ENCODE results near the gene ATP6V0B. TPM values are rescaled to one million over a fixed set of nuclear protein-coding genes. Genes with fewer than 3 reads are reported as not detected.

ATP6V0B gene
- total RNA-seq, 1 donor from 2014 or later = 123 TPM

GRCh38 chr1:43970502-43970901 is 4.3 kb upstream of the ATP6V0B start:
- no peak overlapping the region for H3K27ac Mint-ChIP-seq (ENCODE audit: unreplicated experiment)
- no peaks in the 10 kb centered on the region for H3K27me3 Mint-ChIP-seq (ENCODE audit: low read depth)
- no peak for TF ChIP-seq CTCF (IDR thresholded peaks at IDR 0.05)

GRCh38 chr1:43970911-43971310 is 3.8 kb upstream of the ATP6V0B start:
- Mint-ChIP-seq H3K27me3 (ENCODE audit: low read depth) (no peaks in the 10 kb centered on the region), H3K36me3 (ENCODE audit: low read depth) (peaks cover 9% of the 10 kb centered on the region), H3K27ac (ENCODE audit: unreplicated experiment) (no peak overlapping the region), H3K4me1 (ENCODE audit: low read depth) (peaks cover 29% of the 10 kb centered on the region), H3K4me3 (ENCODE audit: unreplicated experiment) (peak overlapping the region; percentile 98), H3K9me3 (ENCODE audit: low read depth) (peaks cover 7% of the 10 kb centered on the region)
- TF ChIP-seq CTCF (IDR thresholded peaks at IDR 0.05) = no peak
- DNase-seq (ENCODE audit: low spot score) = no peak

More at GRCh38 chr1:43970502-43970901, 4.3 kb upstream of the ATP6V0B start:
- no peak for DNase-seq (ENCODE audit: low spot score)
- H3K4me3 Mint-ChIP-seq (ENCODE audit: unreplicated experiment) = peak overlapping the region; percentile 98
- peaks cover 26% of the 10 kb centered on the region for H3K4me1 Mint-ChIP-seq (ENCODE audit: low read depth)
- peaks cover 9% of the 10 kb centered on the region for H3K36me3 Mint-ChIP-seq (ENCODE audit: low read depth)
- peaks cover 7% of the 10 kb centered on the region for H3K9me3 Mint-ChIP-seq (ENCODE audit: low read depth)

GRCh38 chr1:43971336-43971980 is 3.3 kb upstream of the ATP6V0B start:
- Mint-ChIP-seq H3K9me3 (ENCODE audit: low read depth) (peaks cover 7% of the 10 kb centered on the region), H3K4me3 (ENCODE audit: unreplicated experiment) (peak overlapping the region; percentile 98), H3K27ac (ENCODE audit: unreplicated experiment) (no peak overlapping the region), H3K27me3 (ENCODE audit: low read depth) (no peaks in the 10 kb centered on the region), H3K4me1 (ENCODE audit: low read depth) (peaks cover 35% of the 10 kb centered on the region), H3K36me3 (ENCODE audit: low read depth) (peaks cover 11% of the 10 kb centered on the region)
- TF ChIP-seq CTCF (IDR thresholded peaks at IDR 0.05) = no peak
- no peak for DNase-seq (ENCODE audit: low spot score)

DNA sequence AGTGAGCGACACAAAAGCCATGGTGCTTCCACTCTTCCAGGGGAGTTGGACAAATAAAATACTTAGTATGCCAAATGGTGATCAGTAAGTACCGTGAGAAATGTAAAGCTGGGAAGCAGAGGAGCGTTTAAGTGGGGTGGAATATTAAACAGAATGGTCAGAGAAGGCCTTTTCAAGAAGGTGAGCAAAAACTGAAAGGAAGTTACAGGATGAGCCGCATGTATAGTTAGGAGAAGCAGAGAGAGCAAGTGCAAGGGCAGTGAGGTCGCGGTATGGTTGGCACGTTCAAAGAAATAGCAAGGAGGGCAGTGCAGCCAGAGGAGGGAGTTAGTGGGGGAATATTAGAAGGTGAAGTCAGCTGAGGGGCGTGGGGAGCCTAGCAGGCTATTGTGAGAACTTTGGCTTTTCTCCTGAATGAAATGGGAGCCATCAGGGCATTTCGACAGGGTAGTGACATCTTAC is 748 bp upstream of the ATP6V0B start:
- H3K4me1 Mint-ChIP-seq (ENCODE audit: low read depth) = peaks cover 59% of the 10 kb centered on the region
- DNase-seq (ENCODE audit: low spot score) = no peak
- no peaks in the 10 kb centered on the region for H3K9me3 Mint-ChIP-seq (ENCODE audit: low read depth)
- no peak for TF ChIP-seq CTCF (IDR thresholded peaks at IDR 0.05)
- H3K27ac Mint-ChIP-seq (ENCODE audit: unreplicated experiment) = peak overlapping the region; percentile 96
- peaks cover 18% of the 10 kb centered on the region for H3K36me3 Mint-ChIP-seq (ENCODE audit: low read depth)
- H3K27me3 Mint-ChIP-seq (ENCODE audit: low read depth) = no peaks in the 10 kb centered on the region
- H3K4me3 Mint-ChIP-seq (ENCODE audit: unreplicated experiment) = peak overlapping the region; percentile 92

GRCh38 chr1:43975249-43975961 is 645 bp downstream of the ATP6V0B start:
- peak; percentile 77 for DNase-seq (ENCODE audit: low spot score)
- Mint-ChIP-seq H3K27ac (ENCODE audit: unreplicated experiment) (peak overlapping the region; percentile 80), H3K27me3 (ENCODE audit: low read depth) (no peaks in the 10 kb centered on the region), H3K36me3 (ENCODE audit: low read depth) (peaks cover 17% of the 10 kb centered on the region), H3K4me1 (ENCODE audit: low read depth) (peaks cover 54% of the 10 kb centered on the region), H3K4me3 (ENCODE audit: unreplicated experiment) (peak overlapping the region; percentile 92), H3K9me3 (ENCODE audit: low read depth) (no peaks in the 10 kb centered on the region)
- no peak for TF ChIP-seq CTCF (IDR thresholded peaks at IDR 0.05)

All from chondrocyte (in vitro differentiated cells).